ENCODE data around the gene PRKG1.

Gene PRKG1

GRCh38 chr10:51867956-51868355, 793.7 kb downstream of the PRKG1 start:
- DNase-seq, result peak; percentile 91

- no peak for DNase-seq
Measured at GRCh38 chr10:51874131-51874530, 799.8 kb downstream of the PRKG1 start.

GRCh38 chr10:51875610-51876009, 801.3 kb downstream of the PRKG1 start:
- DNase-seq, result no peak

- DNase-seq, result no peak
Measured at GRCh38 chr10:51876503-51876902, 802.2 kb downstream of the PRKG1 start.

GRCh38 chr10:51876979-51877378, 802.7 kb downstream of the PRKG1 start:
- no peak for DNase-seq

- no peak for DNase-seq
Measured at GRCh38 chr10:51877636-51878035, 803.3 kb downstream of the PRKG1 start.

- no peak for DNase-seq
Measured at GRCh38 chr10:51878695-51879094, 804.4 kb downstream of the PRKG1 start.

GRCh38 chr10:51879238-51879637, 805.0 kb downstream of the PRKG1 start:
- DNase-seq, result peak; percentile 99

GRCh38 chr10:51881213-51881612, 806.9 kb downstream of the PRKG1 start:
- DNase-seq, result no peak

- DNase-seq, result peak; percentile 72
Measured at GRCh38 chr10:51886438-51887068, 812.3 kb downstream of the PRKG1 start.

GRCh38 chr10:51888263-51888662, 814.0 kb downstream of the PRKG1 start:
- no peak for DNase-seq

GRCh38 chr10:51892313-51892712, 818.0 kb downstream of the PRKG1 start:
- DNase-seq, result no peak

GRCh38 chr10:51892965-51893658, 818.8 kb downstream of the PRKG1 start:
- DNase-seq, result peak; percentile 49

GRCh38 chr10:51894771-51895578, 820.7 kb downstream of the PRKG1 start:
- peak; percentile 25 for DNase-seq

GRCh38 chr10:51896849-51897248, 822.6 kb downstream of the PRKG1 start:
- peak; percentile 13 for DNase-seq

GRCh38 chr10:51897560-51897959, 823.3 kb downstream of the PRKG1 start:
- no peak for DNase-seq

- DNase-seq, result no peak
Measured at GRCh38 chr10:51900180-51900579, 825.9 kb downstream of the PRKG1 start.

GRCh38 chr10:51903675-51904074, 829.4 kb downstream of the PRKG1 start:
- no peak for DNase-seq

- no peak for DNase-seq
Measured at GRCh38 chr10:51905032-51905431, 830.7 kb downstream of the PRKG1 start.

- no peak for DNase-seq
Measured at GRCh38 chr10:51907361-51907760, 833.1 kb downstream of the PRKG1 start.

- no peak for DNase-seq
Measured at GRCh38 chr10:51910189-51910588, 835.9 kb downstream of the PRKG1 start.

- no peak for DNase-seq
Measured at GRCh38 chr10:51910596-51910995, 836.3 kb downstream of the PRKG1 start.

GRCh38 chr10:51911723-51912122, 837.4 kb downstream of the PRKG1 start:
- DNase-seq, result no peak

- DNase-seq, result no peak
Measured at GRCh38 chr10:51915031-51915542, 840.8 kb downstream of the PRKG1 start.
